Naive thymus-derived CD4-positive, alpha-beta T cell (primary cell): ENCODE results near the gene TNS3. TPM values are rescaled to one million over a fixed set of nuclear protein-coding genes. Genes with fewer than 3 reads are reported as not detected.
A peak's percentile ranks its signal among the peaks of the same experiment; 100 is the strongest.

Source experiments
- ATAC-seq: fragments of 150-1000 bp; cut with Tn5 transposase; 2 replicates; pipeline ENCODE4 v1.10.0; 2021; ENCODE audit warnings: mild to moderate bottlenecking, moderate library complexity
- CTCF ChIA-PET: fragments of 350-600 bp; sonication (Branson Sonifier 250); formaldehyde crosslinking; loops from one replicate; lab custom pipeline; 2021; ENCODE audit warnings: antibody characterized with exemption; lab: Charles Lee
- POLR2A ChIA-PET: fragments of 350-600 bp; sonication (Branson Sonifier 250); formaldehyde crosslinking; loops from one replicate; lab custom pipeline; 2021; ENCODE audit warnings: antibody characterized with exemption, inconsistent platforms; lab: Charles Lee
- DNase-seq, 9 donors: peaks; one replicate each; pipeline versions ENCODE4 v3.0.0 to v3.0.0-alpha.2; 2020 to 2022; ENCODE audit warnings: mixed read lengths in 1 of 9
- H3K27ac ChIP-seq: one replicate; pipeline ENCODE4 v1.7.0; 2013; ENCODE audit warnings: mild to moderate bottlenecking, low read depth, low read length, moderate library complexity
- H3K27me3 ChIP-seq, 2 donors: one replicate each; pipeline ENCODE4 v1.7.0; 2013; ENCODE audit warnings: low read length in 2 of 2, mild to moderate bottlenecking in 2 of 2, moderate library complexity in 2 of 2; ENCODE audit not compliant: control insufficient read depth in 2 of 2, insufficient read depth in 2 of 2
- H3K36me3 ChIP-seq, 3 experiments: 1 replicate in 2 of 3; 2 replicates in 1 of 3; pipeline ENCODE4 v1.7.0; 2013; ENCODE audit warnings: low read length in 3 of 3, mild to moderate bottlenecking in 3 of 3, moderate library complexity in 1 of 3; ENCODE audit not compliant: insufficient read depth in 3 of 3, control insufficient read depth in 2 of 3
- H3K4me1 ChIP-seq, 2 donors: one replicate each; pipeline ENCODE4 v1.7.0; 2013; ENCODE audit warnings: low read length in 2 of 2, mild to moderate bottlenecking in 2 of 2, moderate library complexity in 1 of 2; ENCODE audit not compliant: control insufficient read depth in 2 of 2, insufficient read depth in 2 of 2
- H3K4me3 ChIP-seq: 2 replicates; pipeline ENCODE4 v1.7.0; 2013; ENCODE audit warnings: mild to moderate bottlenecking, low read length
- H3K9me3 ChIP-seq, 3 experiments: 1 replicate in 2 of 3; 2 replicates in 1 of 3; pipeline ENCODE4 v1.7.0; 2013; ENCODE audit warnings: low read length in 3 of 3; ENCODE audit not compliant: control insufficient read depth in 2 of 3
- H3K27ac Mint-ChIP-seq, 9 donors: one replicate each; pipeline ENCODE4 v1.8.0; 2020 to 2022; ENCODE audit warnings: mixed read lengths in 9 of 9, mild to moderate bottlenecking in 8 of 9, moderate library complexity in 5 of 9, inconsistent platforms in 2 of 9
- H3K27me3 Mint-ChIP-seq, 5 donors: one replicate each; pipeline ENCODE4 v1.8.0; 2021 to 2022; ENCODE audit warnings: mixed read lengths in 5 of 5, mild to moderate bottlenecking in 1 of 5
- H3K36me3 Mint-ChIP-seq, 5 donors: one replicate each; pipeline ENCODE4 v1.8.0; 2020 to 2022; ENCODE audit warnings: mixed read lengths in 5 of 5, mild to moderate bottlenecking in 3 of 5, inconsistent platforms in 1 of 5
- H3K4me1 Mint-ChIP-seq, 7 donors: one replicate each; pipeline ENCODE4 v1.8.0; 2020 to 2022; ENCODE audit warnings: mixed read lengths in 7 of 7, mild to moderate bottlenecking in 3 of 7, inconsistent platforms in 1 of 7
- H3K4me3 Mint-ChIP-seq, 10 donors: one replicate each; pipeline ENCODE4 v1.8.0; 2020 to 2022; ENCODE audit warnings: mild to moderate bottlenecking in 10 of 10, mixed read lengths in 10 of 10, moderate library complexity in 6 of 10, inconsistent platforms in 2 of 10
- H3K9me3 Mint-ChIP-seq, 11 donors: one replicate each; pipeline ENCODE4 v1.8.0; 2020 to 2022; ENCODE audit warnings: mixed read lengths in 11 of 11, mild to moderate bottlenecking in 4 of 11, inconsistent platforms in 1 of 11, moderate library complexity in 1 of 11
- intact Hi-C, 2 donors: fragments of 100-400 bp; cut with micrococcal nuclease; formaldehyde crosslinking; loops; one replicate each; pipeline ENCODE4 v1.15.1; 2023
- polyA plus RNA-seq, 2 donors: library from polyadenylated mRNA; unstranded; fragments of 300-500 nt; fragmentation: Illumina TruSeq; gene quantifications; one replicate each; pipeline ENCODE4 v1.2.3, GENCODE V29; 2021
- total RNA-seq, 6 experiments: library from RNA in 5 of 6; stranded (reverse) in 5 of 6; gene quantifications; 1 replicate in 5 of 6; 2 replicates in 1 of 6; pipeline ENCODE4 v1.2.3 and lab custom pipeline; 2021 to 2026

The TNS3 gene
- total and polyA plus RNA-seq, 7 experiments from 2014 or later: 0.85 to 38.3 (median 2.6) TPM; not detected in 2

- H3K9me3 Mint-ChIP-seq: no peaks in the 10 kb centered on the region
- DNase-seq: no peak
- no peak overlapping the region for H3K4me3 Mint-ChIP-seq
- Histone ChIP-seq H3K9me3 (no peaks in the 10 kb centered on the region), H3K4me3 (no peak overlapping the region), H3K4me1 (no peaks in the 10 kb centered on the region), H3K27me3 (no peaks in the 10 kb centered on the region), H3K27ac (no peak overlapping the region), H3K36me3 (no peaks in the 10 kb centered on the region)
- ChIA-PET POLR2A (no interaction called here), CTCF (no interaction called here)
- ATAC-seq: no peak
- H3K4me1 Mint-ChIP-seq: peaks cover 0 to 11% (median 0%) of the 10 kb centered on the region in 7 donors
- H3K27ac Mint-ChIP-seq: no peak overlapping the region
- H3K36me3 Mint-ChIP-seq: no peaks in the 10 kb centered on the region
- no peaks in the 10 kb centered on the region for H3K27me3 Mint-ChIP-seq
- intact Hi-C loops: no loop called here
Observed at GRCh38 chr7:47293884-47294555, 287.9 kb downstream of the TNS3 start.

GRCh38 chr7:47292832-47293309 lies 289.0 kb downstream of the TNS3 start:
- Histone ChIP-seq H3K4me3 (no peak overlapping the region), H3K36me3 (no peaks in the 10 kb centered on the region), H3K27me3 (no peaks in the 10 kb centered on the region), H3K4me1 (no peaks in the 10 kb centered on the region), H3K9me3 (no peaks in the 10 kb centered on the region), H3K27ac (no peak overlapping the region)
- Mint-ChIP-seq H3K4me3 (no peak overlapping the region), H3K27ac (no peak overlapping the region), H3K36me3 (no peaks in the 10 kb centered on the region), H3K9me3 (no peaks in the 10 kb centered on the region), H3K4me1 (peaks cover 0 to 11% (median 0%) of the 10 kb centered on the region in 7 donors), H3K27me3 (peaks cover 0 to 1% (median 0%) of the 10 kb centered on the region in 5 donors)
- ATAC-seq (no peak), DNase-seq (no peak)
- CTCF ChIA-PET: no interaction called here
- POLR2A ChIA-PET: no interaction called here
- intact Hi-C loops: no loop called here

- Mint-ChIP-seq H3K27me3 (peaks cover 0 to 6% (median 0%) of the 10 kb centered on the region in 5 donors), H3K4me1 (peaks cover 0 to 11% (median 0%) of the 10 kb centered on the region in 7 donors), H3K36me3 (no peaks in the 10 kb centered on the region), H3K27ac (peak overlapping the region in 1 of 9 donors; percentile 66), H3K9me3 (no peaks in the 10 kb centered on the region), H3K4me3 (peak overlapping the region in 1 of 10 donors; percentile 40)
- no peaks in the 10 kb centered on the region for H3K27me3 ChIP-seq
- H3K4me1 ChIP-seq: no peaks in the 10 kb centered on the region
- no peaks in the 10 kb centered on the region for H3K36me3 ChIP-seq
- DNase-seq (peak in 1 of 9 donors; percentile 30), ATAC-seq (peak; percentile 65)
- ChIA-PET CTCF (no interaction called here), POLR2A (no interaction called here)
- H3K27ac ChIP-seq: no peak overlapping the region
- intact Hi-C loops: no loop called here
- H3K4me3 ChIP-seq: no peak overlapping the region
- H3K9me3 ChIP-seq: no peaks in the 10 kb centered on the region
Observed at GRCh38 chr7:47291461-47292081, 290.3 kb downstream of the TNS3 start.

GRCh38 chr7:47290867-47291266 lies 291.0 kb downstream of the TNS3 start:
- no peak for ATAC-seq

GRCh38 chr7:47290466-47290865 lies 291.4 kb downstream of the TNS3 start:
- Mint-ChIP-seq H3K9me3 (peaks cover 0 to 4% (median 2%) of the 10 kb centered on the region in 11 donors), H3K27me3 (peaks cover 0 to 6% (median 0%) of the 10 kb centered on the region in 5 donors), H3K27ac (no peak overlapping the region), H3K4me1 (peaks cover 0 to 11% (median 0%) of the 10 kb centered on the region in 7 donors), H3K36me3 (peaks cover 0 to 3% (median 0%) of the 10 kb centered on the region in 5 donors), H3K4me3 (no peak overlapping the region)
- H3K9me3 ChIP-seq: no peaks in the 10 kb centered on the region
- H3K27ac ChIP-seq: no peak overlapping the region
- ATAC-seq (no peak), DNase-seq (no peak)
- no peaks in the 10 kb centered on the region for H3K27me3 ChIP-seq
- ChIA-PET POLR2A (no interaction called here), CTCF (no interaction called here)
- no peak overlapping the region for H3K4me3 ChIP-seq
- H3K4me1 ChIP-seq: no peaks in the 10 kb centered on the region
- intact Hi-C loops: no loop called here
- no peaks in the 10 kb centered on the region for H3K36me3 ChIP-seq

More at GRCh38 chr7:47290867-47291266, 291.0 kb downstream of the TNS3 start:
- H3K4me1 Mint-ChIP-seq: peaks cover 0 to 11% (median 0%) of the 10 kb centered on the region in 7 donors
- intact Hi-C loops: no loop called here
- POLR2A ChIA-PET: no interaction called here
- CTCF ChIA-PET: no interaction called here
- no peak for DNase-seq
- no peaks in the 10 kb centered on the region for H3K9me3 Mint-ChIP-seq
- Histone ChIP-seq H3K36me3 (no peaks in the 10 kb centered on the region), H3K27ac (no peak overlapping the region), H3K4me1 (no peaks in the 10 kb centered on the region), H3K4me3 (no peak overlapping the region), H3K27me3 (no peaks in the 10 kb centered on the region), H3K9me3 (no peaks in the 10 kb centered on the region)
- no peak overlapping the region for H3K4me3 Mint-ChIP-seq
- no peaks in the 10 kb centered on the region for H3K36me3 Mint-ChIP-seq
- no peak overlapping the region for H3K27ac Mint-ChIP-seq
- H3K27me3 Mint-ChIP-seq: peaks cover 0 to 6% (median 0%) of the 10 kb centered on the region in 5 donors

GRCh38 chr7:47288060-47288459 lies 293.9 kb downstream of the TNS3 start:
- no peak for DNase-seq
- H3K9me3 ChIP-seq: no peaks in the 10 kb centered on the region
- no peaks in the 10 kb centered on the region for H3K27me3 ChIP-seq
- H3K27ac Mint-ChIP-seq: no peak overlapping the region
- H3K27ac ChIP-seq: no peak overlapping the region
- H3K4me3 Mint-ChIP-seq: no peak overlapping the region
- H3K27me3 Mint-ChIP-seq: peaks cover 0 to 6% (median 0%) of the 10 kb centered on the region in 5 donors
- H3K9me3 Mint-ChIP-seq: peaks cover 0 to 8% (median 5%) of the 10 kb centered on the region in 11 donors
- peaks cover 0 to 5% (median 0%) of the 10 kb centered on the region in 5 donors for H3K36me3 Mint-ChIP-seq
- no peak overlapping the region for H3K4me3 ChIP-seq
- ChIA-PET POLR2A (no interaction called here), CTCF (no interaction called here)
- intact Hi-C loops: no loop called here
- H3K4me1 ChIP-seq: no peaks in the 10 kb centered on the region
- no peak for ATAC-seq
- peaks cover 0 to 11% (median 0%) of the 10 kb centered on the region in 7 donors for H3K4me1 Mint-ChIP-seq
- H3K36me3 ChIP-seq: no peaks in the 10 kb centered on the region
